HG03097 (cell line): ENCODE results near the gene MIEN1.
"Not testable (repeated sequence)": the region's sequence is repeated elsewhere in the genome, so short reads cannot be mapped to it uniquely, and the experiment has no call there.

Experiments
- ATAC-seq: cut with Tn5 transposase; IDR thresholded peaks from one replicate; pipeline ENCODE4 v1.9.1; 2021; ENCODE audit not compliant: unreplicated experiment, low FRiP score

MIEN1 gene

DNA sequence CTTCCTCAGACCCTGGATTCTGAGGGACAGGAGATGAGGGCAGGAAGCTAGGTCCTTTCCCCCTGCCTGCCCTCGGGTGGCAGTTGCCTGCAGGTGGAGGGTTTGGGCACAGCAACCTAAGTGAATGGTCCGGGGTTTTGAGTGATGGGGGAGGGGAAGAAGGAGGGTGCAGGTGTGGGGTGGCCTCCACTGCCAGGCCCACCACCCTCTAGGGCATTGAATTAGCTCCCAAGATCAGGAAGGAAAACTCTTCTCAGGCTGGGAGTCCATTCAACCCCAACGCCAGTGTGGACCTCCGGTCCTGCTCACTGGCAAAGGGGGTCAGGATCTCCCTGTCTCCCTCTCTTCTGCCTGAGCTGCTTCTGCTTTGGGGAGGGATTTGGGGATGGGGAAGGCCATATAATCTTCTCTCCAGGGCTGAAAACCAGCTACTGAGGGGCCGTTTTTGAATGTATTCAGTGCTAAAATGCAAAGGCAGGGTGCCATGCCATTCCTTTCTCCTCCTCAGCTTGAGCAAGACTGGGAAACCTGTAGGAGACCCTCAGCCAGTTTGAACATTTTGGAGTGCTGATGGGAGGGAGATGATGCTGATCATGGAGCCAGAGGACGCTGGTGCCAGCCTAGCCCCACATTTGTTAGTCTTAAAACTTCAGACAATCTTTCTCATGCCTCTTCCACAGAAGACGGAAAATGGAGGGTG lies 26.2 kb upstream of the MIEN1 start:
- ATAC-seq = no peak

DNA sequence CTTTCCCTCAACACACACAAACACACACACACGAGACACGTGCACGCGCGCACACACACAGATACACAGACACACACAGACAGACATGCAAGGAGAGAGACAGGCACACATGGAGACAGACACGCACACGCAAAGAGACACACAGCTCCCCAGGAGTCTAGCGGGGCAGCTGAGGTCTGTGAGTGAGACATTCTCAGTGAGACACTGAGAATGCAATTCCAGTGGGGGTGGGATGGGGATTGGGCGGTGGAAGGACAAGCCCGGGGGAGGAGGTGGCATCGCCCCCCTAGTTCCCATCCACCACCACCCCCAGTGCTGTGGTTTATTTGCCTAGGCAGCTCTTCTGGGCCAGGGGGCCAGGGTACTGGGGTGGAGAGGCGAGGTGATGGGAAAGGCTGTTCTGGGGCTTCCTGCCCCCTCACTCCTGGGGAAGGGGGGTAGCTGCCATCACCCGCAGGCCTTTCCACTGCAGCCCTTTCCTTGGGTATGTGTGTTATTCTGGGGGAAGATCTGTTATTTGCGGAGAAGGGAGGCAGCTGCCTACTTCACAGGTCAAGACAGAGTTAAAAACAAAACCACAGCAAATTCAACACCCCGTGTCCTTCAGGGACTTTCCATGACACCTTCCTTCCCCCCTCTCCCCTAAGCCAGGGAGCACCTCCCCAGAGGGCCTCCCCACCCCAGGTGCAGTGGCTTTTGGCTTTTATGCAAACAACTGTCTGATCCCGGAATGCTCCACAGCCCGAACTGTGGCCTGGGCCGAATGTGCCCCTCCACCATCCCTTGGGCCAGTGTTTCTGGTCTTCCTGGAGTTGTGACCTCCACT lies 25.4 kb upstream of the MIEN1 start:
- no peak for ATAC-seq

DNA sequence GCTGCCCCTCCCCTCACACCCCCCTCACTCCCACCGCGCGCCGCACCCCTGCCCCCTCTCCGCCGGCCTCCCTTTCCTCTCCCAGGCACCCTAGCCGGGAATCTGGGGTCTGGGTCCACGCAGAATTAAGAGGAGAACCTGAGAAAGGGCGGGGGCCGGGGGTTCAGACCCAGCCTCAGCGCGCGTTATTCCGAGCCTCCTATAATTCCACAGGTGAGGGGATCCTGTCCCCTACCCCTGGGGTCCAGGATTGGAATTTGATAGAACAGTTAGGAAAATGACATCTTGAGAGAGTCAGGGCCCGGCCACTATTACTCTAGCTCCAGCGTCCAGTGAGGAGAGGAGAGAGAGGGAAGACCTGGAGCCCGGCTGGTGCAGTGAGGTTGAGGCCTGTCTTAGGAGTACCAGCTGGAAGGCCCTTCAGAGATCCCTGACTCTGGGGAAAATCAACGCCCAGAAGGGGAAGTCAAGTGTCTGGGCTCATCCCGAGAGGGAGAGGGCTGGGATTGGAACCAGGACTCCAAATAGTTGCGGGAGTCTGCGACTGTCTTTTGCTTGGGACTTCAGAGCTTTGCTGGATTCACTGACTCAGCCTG lies 24.7 kb upstream of the MIEN1 start:
- no peak for ATAC-seq

DNA sequence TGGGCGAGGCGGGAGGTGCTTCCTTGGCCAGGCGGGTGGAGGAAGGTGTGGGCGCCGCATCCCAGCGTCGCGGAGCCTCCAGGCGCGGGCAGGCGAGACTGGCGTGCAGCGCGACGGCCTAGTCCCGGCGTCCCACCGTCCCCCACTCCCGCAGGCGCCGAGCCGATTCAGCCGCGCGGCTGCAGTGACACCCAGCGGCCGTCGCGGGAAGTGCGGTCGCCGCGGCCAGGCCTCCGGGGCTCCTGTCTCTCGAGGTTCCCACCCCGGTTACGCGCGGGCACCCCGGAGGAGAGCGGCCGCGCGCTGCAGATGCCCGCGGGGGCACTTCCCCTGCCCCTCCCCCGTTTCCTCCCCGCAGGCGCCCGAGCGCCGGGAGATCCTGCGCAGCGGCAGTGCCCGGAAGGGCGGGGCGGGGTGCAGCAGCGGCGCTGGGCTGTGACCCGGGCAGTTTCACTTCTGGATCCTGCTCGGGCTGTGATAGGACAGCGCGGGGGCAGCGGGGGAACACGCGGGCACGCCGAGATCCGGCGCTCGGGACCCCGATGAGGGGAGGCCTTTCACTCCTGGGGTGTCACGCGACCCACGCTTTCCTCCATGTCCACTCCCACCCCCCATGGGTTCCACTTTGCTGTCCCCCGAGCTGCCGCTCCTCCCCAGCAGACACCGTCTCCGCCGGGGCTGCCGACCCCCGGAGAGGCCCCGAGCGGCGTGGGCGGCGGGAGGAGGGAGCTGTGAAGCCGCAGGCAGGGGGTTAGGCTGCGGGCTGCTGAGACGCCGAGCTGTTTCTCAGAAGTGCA lies 24.0 kb upstream of the MIEN1 start:
- ATAC-seq = peak; percentile 54

DNA sequence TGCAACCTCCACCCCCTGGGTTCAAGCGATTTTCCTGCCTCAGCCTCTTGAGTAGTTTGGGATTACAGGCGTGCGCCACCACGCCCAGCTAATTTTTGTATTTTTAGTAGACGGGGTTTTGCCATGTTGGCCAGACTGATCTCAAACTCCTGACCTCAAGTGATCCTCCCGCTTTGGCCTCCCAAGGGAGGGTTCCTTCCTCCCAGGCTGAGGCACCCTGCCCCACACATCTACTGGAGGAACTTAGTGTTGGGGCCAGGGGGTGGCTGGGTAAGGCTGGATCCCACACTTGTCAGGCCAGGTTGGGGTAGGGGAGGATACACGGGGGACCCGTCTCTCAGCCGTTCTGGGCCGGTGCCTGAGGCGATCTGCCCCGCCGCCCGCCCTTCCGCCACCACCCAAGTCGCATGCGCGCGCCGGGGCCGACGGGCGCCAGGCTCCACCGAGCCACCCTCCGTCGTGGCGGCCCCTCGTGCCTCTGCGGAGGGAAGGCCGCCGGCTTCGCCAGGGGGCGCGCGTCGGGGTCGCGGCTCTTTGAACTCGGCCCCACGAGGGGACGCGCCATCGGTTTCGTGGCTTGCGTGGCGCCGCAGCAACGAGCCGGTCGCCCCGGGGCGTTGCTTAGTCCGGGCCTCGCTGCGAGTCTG lies 23.3 kb upstream of the MIEN1 start:
- peak; percentile 25 for ATAC-seq

DNA sequence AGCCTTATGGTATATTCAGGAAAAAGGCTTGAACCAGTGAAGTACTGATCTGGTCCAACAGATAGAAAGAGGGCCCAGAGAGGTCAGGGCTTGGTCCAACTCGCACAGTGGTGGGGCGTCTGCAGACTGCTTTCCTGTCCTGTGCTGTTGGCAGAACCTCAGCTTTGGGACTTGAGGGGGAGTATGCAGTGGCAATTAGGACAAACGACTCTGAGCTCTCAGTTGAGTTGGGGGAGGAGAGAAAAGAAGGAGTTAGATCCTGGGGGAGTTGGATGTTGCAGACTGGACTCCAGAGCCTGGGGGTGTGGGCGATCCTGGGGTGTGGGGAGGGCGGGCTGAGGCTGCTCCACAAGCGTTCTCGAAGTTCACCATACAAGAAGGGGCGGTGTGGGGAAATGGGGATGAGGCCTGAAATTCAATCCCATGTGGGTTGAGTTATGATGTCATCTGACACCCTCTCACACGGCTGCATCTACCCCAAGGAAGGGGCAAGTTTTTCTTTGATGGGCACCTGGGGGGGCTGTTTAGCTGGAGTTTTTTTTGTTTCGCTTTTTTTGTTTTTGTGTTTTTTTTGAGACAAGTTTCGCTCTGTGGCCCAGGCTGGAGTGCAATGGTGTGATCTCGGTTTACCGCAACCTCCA lies 22.0 kb upstream of the MIEN1 start:
- ATAC-seq = no peak

DNA sequence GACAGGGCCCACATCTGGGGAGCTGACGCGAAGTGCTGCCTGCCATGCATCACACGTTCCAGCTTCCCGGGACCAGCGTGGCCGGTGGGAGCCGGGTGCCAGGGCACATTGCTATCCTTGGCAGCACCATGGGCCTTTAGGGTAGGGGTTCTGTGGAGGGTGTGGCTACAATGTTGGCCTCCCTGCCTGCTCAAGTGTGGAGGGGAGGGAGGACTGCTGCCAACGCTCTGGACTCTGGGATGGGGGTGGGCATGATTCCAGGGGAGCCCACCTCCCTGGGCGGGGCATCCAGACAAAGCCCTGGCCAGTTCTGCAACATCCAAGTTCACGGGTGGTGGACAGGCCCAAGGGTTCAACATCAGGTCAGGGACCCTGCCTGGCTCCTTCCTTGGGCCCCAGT lies 21.3 kb upstream of the MIEN1 start:
- ATAC-seq = no peak

DNA sequence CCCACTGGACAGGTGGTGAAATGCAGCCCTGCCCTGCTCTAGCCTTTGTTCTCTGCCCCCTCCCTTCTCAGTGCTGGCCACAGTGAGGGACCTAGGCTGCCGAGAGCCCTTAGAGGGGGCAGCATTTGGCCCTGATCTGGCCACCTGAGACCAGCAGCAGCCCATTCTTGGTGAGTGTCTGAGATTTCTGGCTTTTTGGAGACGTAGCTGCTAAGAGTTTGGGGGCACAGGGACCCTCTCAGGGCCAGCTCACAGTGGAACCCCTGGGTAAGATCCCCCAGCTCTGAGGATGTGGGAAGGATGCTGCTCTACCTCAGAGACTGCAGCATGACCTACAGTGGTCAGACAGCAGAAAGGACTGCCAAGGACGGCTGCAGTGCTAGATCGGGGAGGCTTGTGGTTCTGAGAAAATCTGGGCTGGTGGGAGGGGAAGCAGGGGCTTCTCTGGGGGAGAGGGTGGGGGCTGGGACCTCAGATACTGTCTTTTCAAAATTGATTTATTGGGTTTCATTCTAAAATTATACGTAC lies 20.7 kb upstream of the MIEN1 start:
- no peak for ATAC-seq

DNA sequence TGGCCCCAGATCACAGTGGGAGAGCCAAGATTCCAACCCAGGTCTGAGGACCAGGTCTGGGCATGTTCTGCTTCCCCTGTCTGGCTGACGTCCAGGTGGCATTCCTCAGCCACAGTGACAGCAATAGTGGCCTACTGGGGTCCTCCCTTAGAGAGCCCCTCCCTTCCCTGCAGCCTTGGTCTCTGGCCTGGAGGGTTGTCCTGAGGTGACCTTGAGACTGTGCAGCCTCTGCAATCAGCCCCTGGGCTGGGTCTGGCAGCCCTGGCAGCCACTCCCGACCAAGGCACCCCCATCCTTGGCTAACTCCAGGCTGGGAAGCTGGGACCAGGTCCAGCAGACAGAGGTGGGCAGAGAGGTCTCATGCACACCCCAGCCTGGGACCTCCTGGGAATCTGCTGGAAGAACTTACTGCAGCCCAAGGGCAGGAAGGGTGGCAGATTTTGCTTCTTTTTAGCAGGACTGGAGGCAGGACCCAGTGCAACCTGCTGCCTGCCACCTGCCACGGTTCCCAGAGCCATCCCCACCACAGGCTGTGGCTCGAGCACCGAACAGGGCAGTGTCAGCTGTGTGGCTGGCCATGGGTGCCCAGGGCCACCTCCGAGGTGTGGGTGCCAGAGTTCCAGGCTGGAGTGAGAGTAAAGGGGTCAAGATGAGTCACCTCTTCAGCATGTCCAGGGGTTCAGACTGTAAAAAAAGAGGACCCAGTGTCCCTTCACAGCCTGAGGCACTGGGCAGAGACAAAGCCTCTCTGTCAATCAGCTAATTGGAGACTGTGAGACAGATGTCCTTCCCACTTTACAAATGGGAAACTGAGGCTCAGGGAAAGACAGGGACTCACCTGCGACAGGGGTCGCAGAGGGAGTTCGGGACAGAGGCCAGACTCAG lies 20.0 kb upstream of the MIEN1 start:
- no peak for ATAC-seq

DNA sequence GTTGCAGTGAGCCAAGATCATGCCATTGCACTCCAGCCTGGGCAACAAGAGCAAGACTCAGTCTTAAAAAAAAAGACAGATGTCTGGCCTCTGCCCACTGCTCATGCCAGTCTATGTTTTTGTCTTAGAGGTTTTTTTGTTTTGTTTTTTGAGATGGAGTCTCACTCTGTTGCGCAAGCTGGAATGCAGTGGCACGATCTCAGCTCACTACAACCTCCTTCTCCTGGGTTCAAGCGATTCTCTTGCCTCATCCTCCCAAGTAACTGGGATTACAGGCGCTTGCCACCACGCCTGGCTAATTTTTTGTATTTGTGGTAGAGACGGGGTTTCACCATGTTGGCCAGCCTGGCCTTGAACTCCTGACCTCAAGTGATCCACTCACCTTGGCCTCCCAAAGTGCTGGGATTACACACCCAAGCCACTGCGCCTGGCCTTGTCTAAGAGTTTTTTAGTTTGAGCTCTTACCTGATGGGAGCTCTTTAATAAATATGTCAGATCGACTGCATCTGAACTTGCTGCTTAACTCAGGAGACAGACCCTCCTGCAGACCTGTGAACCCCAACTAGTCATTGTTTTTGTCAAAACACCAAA lies 18.2 kb upstream of the MIEN1 start:
- ATAC-seq = not testable (repeated sequence)

DNA sequence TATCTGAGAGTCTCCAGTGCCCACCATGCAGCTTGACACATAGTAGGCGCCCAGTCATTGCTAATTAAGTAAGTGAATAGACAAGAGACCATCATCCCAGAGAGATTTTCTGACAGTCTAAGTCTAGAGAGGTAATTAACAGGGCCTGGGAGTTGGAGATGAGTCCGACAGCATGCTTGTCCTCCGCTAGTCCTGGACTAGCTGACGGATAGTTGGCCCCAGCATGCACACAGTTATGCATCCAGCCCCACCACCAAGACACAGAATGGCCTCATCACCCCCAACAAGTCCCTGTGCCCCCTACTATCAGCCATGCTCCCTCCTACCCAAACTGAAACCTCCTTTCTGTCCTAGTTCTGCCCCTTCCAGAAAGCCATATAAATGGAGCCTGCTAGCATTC lies 17.4 kb upstream of the MIEN1 start:
- ATAC-seq = no peak

DNA sequence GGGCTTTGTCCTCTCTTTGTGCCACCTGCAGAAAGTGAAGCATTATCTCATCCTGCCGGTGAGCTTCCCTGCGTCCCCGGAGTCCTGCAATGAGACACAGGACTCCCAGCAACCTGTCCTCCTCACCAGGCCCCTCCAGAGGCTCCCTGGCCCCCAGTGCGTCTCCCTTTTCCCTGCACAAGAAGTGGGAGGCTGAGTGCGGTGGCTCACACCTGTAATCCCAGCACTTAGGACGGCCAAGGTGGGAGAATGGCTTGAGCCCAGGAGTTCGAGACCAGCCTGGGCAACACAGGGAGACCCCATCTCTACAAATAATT lies 15.8 kb upstream of the MIEN1 start:
- ATAC-seq = no peak

DNA sequence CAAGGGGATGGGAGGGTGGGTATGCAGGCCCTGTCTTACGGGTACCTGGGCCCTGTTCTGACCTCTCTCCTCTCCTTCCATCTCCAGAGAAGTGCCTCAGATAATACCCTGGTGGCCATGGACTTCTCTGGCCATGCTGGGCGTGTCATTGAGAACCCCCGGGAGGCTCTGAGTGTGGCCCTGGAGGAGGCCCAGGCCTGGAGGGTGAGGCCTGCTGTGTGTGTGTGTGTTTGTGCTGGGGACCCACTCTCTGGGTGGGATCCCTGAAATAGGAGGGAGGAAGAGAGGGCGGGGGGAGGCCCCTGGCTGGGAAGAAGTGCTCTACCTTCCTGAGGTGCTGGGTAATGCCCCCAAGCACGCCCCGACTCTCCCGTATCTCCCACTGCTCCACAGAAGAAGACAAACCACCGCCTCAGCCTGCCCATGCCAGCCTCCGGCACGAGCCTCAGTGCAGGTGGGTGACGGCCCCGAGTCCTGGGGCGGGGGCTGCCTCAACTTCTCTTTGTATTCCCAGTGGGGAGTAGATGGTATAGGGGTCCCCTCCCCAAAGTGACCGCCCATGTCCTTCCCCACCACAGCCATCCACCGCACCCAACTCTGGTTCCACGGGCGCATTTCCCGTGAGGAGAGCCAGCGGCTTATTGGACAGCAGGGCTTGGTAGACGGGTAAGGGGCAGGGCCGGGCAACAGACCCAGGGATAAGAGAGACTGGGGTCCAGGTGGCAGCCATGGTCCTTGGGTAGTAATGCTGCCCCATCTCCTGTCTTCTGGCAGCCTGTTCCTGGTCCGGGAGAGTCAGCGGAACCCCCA lies 15.2 kb upstream of the MIEN1 start:
- ATAC-seq = no peak

DNA sequence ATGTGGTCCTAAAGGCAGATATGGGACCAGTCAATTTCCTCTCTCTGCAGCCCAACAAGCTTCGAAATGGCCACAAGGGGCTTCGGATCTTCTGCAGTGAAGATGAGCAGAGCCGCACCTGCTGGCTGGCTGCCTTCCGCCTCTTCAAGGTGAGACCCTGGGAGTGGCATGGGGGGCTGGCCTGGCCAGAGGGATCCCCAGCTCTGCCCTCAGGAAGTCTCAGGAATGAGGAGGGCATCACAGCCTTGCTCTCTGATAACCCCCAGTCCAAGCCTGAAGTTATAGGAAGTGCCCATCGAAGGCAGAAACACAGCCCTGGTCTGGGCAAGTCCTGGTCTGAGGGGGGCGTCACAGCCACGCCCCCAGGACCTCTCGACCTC lies 14.5 kb upstream of the MIEN1 start:
- no peak for ATAC-seq

DNA sequence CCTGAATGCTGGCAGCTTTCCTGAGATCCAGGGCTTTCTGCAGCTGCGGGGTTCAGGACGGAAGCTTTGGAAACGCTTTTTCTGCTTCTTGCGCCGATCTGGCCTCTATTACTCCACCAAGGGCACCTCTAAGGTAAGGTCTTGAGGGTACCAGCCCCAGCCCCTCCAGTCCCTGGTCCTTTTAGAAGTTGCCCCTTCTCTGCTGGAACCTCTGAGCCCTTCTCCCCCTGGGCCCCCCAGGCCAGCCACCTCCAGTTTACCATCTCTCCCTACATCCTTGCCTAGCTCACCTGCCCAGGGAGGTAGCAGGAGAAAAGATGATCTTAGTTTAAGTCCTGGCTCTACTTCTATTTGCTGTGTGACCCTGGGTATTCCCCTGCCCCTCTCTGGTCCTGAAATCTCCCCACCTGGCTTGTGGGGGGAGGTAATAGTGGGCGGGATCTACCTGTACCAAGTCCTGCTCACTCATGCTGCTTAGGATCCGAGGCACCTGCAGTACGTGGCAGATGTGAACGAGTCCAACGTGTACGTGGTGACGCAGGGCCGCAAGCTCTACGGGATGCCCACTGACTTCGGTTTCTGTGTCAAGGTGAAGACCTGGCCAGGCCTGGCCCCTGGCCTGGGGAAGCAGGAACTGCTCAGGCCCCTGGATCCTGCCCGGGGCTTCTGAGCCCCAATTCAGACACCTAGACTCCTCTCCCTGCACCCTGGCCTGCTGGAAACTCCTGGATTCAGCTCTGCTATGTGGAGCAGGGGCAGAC lies 13.9 kb upstream of the MIEN1 start:
- no peak for ATAC-seq

DNA sequence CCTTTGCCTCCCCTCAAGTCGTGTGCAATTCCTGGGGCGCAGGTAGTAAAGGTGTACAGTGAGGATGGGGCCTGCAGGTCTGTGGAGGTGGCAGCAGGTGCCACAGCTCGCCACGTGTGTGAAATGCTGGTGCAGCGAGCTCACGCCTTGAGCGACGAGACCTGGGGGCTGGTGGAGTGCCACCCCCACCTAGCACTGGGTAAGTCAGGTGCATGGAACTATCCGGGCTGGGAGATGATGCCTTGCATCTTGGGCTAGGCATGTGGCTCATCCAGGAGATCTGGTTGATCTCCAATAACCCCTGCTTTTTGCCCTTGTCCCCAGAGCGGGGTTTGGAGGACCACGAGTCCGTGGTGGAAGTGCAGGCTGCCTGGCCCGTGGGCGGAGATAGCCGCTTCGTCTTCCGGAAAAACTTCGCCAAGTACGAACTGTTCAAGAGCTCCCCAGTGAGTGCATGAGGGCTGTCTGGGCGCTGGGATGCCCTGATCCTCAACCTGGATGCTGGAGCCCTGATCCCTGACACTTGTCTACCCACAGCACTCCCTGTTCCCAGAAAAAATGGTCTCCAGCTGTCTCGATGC lies 12.6 kb upstream of the MIEN1 start:
- ATAC-seq = no peak
